ENCODE measurements around the gene PIK3AP1. TPM values are rescaled to one million over a fixed set of nuclear protein-coding genes. Genes with fewer than 3 reads are reported as not detected.

Gene PIK3AP1
- total and polyA plus RNA-seq, 4 donors, result 27.3 to 137 (median 50.9) TPM

DNA sequence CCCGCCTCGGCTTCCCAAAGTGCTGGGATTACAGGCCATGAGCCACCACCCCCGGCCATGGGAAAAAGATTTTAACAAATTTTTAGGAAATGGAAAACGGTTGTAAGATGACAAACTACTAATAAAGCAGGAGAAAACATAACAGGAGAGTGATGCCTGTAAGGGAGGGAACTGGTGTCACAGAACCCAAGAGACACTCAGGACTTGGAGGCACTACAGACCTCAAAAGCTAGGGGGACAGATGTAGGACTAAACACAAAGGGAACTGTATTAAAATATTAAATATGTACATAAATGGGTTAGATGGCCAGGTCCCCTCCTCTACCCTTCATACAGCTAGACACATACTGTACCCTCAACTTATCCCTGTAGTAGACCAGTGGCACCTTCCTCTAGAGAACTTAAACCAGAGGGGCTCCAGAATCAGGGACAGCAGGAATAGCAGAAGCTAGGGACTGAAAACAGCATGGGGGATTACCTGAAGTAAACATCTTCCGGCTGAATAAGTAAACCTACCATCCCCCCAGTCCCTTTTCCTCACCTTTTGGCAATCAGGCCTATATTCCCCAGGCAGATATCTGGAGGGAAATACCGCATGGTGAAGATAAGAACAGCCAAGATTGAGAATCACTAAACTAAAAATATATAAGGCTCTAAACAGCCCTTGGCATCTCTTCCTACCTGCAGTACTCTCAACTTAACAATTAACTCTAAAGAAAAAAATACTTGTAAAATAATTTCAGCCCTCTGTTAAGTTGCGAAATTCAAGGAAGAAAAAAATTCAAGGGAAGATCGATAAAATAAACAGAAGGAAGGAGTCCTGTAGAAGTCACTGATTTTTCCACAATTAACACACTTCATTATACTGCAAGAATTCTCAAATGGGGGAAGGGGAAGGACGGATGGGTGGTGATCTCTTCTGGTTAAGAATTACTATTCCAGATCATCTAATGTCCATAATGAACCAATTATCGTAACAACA is 149.0 kb downstream of the PIK3AP1 start:
- H3K27ac ChIP-seq (ENCODE audit: low read depth in 1 of 2, low read length in 2 of 2), result no peak overlapping the region
- H3K9ac ChIP-seq (ENCODE audit: low read depth in 1 of 2, low read length in 2 of 2), result no peak overlapping the region
- H3K4me1 ChIP-seq (ENCODE audit: control insufficient read depth in 4 of 4, insufficient read depth in 4 of 4, low read length in 3 of 4), result peaks cover 6 to 24% (median 14%) of the 10 kb centered on the region in 4 donors
- H3K27me3 ChIP-seq (ENCODE audit: control insufficient read depth in 4 of 4, insufficient read depth in 4 of 4, low read length in 3 of 4), result no peaks in the 10 kb centered on the region
- H3K9me3 ChIP-seq (ENCODE audit: control insufficient read depth in 4 of 4, low read length in 3 of 4), result no peaks in the 10 kb centered on the region
- peaks cover 0 to 5% (median 3%) of the 10 kb centered on the region in 4 donors for H3K36me3 ChIP-seq (ENCODE audit: control insufficient read depth in 4 of 4, insufficient read depth in 3 of 4, low read depth in 1 of 4, low read length in 3 of 4)
- WGBS, result 89% methylated on average over 10 of the region's 10 CpGs
- no peak overlapping the region for H3K4me3 ChIP-seq (ENCODE audit: low read depth in 1 of 3, low read length in 3 of 3)
- DNase-seq (ENCODE audit: low spot score), result no peak
- TF ChIP-seq RXRA (IDR thresholded peaks at IDR 0.05) (no peak), MAX (IDR thresholded peaks at IDR 0.05) (no peak), FOXA2 (IDR thresholded peaks at IDR 0.05) (no peak), FOXA1 (IDR thresholded peaks at IDR 0.05) (no peak), GABPA (IDR thresholded peaks at IDR 0.05 in 1 of 2, conservative IDR thresholded peaks at IDR 0.05 in 1 of 2) (no peak), RAD21 (IDR thresholded peaks at IDR 0.05) (no peak), JUND (IDR thresholded peaks at IDR 0.05) (no peak), ZBTB33 (IDR thresholded peaks at IDR 0.05) (no peak), SP1 (IDR thresholded peaks at IDR 0.05) (no peak), TAF1 (conservative IDR thresholded peaks at IDR 0.05) (no peak), EGR1 (IDR thresholded peaks at IDR 0.05; ENCODE audit: low read depth in 2 of 2) (no peak)
- TF ChIP-seq, protein P1, sequence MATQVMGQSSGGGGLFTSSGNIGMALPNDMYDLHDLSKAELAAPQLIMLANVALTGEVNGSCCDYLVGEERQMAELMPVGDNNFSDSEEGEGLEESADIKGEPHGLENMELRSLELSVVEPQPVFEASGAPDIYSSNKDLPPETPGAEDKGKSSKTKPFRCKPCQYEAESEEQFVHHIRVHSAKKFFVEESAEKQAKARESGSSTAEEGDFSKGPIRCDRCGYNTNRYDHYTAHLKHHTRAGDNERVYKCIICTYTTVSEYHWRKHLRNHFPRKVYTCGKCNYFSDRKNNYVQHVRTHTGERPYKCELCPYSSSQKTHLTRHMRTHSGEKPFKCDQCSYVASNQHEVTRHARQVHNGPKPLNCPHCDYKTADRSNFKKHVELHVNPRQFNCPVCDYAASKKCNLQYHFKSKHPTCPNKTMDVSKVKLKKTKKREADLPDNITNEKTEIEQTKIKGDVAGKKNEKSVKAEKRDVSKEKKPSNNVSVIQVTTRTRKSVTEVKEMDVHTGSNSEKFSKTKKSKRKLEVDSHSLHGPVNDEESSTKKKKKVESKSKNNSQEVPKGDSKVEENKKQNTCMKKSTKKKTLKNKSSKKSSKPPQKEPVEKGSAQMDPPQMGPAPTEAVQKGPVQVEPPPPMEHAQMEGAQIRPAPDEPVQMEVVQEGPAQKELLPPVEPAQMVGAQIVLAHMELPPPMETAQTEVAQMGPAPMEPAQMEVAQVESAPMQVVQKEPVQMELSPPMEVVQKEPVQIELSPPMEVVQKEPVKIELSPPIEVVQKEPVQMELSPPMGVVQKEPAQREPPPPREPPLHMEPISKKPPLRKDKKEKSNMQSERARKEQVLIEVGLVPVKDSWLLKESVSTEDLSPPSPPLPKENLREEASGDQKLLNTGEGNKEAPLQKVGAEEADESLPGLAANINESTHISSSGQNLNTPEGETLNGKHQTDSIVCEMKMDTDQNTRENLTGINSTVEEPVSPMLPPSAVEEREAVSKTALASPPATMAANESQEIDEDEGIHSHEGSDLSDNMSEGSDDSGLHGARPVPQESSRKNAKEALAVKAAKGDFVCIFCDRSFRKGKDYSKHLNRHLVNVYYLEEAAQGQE (IDR thresholded peaks at IDR 0.05), result no peak
- TF ChIP-seq, protein P2, sequence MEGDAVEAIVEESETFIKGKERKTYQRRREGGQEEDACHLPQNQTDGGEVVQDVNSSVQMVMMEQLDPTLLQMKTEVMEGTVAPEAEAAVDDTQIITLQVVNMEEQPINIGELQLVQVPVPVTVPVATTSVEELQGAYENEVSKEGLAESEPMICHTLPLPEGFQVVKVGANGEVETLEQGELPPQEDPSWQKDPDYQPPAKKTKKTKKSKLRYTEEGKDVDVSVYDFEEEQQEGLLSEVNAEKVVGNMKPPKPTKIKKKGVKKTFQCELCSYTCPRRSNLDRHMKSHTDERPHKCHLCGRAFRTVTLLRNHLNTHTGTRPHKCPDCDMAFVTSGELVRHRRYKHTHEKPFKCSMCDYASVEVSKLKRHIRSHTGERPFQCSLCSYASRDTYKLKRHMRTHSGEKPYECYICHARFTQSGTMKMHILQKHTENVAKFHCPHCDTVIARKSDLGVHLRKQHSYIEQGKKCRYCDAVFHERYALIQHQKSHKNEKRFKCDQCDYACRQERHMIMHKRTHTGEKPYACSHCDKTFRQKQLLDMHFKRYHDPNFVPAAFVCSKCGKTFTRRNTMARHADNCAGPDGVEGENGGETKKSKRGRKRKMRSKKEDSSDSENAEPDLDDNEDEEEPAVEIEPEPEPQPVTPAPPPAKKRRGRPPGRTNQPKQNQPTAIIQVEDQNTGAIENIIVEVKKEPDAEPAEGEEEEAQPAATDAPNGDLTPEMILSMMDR (IDR thresholded peaks at IDR 0.05; ENCODE audit: low read depth, low read length, missing input control), result no peak

DNA sequence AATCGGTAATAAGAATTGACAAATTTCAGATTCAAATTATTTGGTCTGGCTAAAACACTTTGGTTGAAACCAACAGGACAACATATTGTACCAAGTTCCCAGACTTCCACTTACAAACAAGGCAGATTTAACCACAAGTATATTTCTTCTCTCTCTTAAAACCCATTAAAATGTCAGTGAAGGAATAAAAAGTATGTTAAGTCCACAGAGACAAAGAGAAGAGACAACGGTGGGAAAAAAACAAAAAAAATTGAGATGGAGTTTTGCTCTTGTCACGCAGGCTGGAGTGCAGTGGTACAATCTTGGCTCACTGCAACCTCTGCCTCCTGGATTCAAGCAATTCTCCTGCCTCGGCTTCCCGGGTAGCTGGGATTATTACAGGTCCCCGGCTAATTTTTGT is 149.8 kb downstream of the PIK3AP1 start:
- TF ChIP-seq, protein P3, sequence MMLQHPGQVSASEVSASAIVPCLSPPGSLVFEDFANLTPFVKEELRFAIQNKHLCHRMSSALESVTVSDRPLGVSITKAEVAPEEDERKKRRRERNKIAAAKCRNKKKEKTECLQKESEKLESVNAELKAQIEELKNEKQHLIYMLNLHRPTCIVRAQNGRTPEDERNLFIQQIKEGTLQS (IDR thresholded peaks at IDR 0.05), result no peak
- TF ChIP-seq SP1 (IDR thresholded peaks at IDR 0.05) (no peak), HNF4G (IDR thresholded peaks at IDR 0.05) (no peak), FOXA2 (IDR thresholded peaks at IDR 0.05) (no peak)
- TF ChIP-seq, protein P2 (IDR thresholded peaks at IDR 0.05; ENCODE audit: low read depth, low read length, missing input control), result no peak
- no peak for DNase-seq (ENCODE audit: low spot score)
- Histone ChIP-seq H3K9ac (ENCODE audit: low read depth in 1 of 2, low read length in 2 of 2) (no peak overlapping the region), H3K36me3 (ENCODE audit: control insufficient read depth in 4 of 4, insufficient read depth in 3 of 4, low read depth in 1 of 4, low read length in 3 of 4) (peaks cover 0 to 4% (median 3%) of the 10 kb centered on the region in 4 donors), H3K27me3 (ENCODE audit: control insufficient read depth in 4 of 4, insufficient read depth in 4 of 4, low read length in 3 of 4) (no peaks in the 10 kb centered on the region), H3K4me1 (ENCODE audit: control insufficient read depth in 4 of 4, insufficient read depth in 4 of 4, low read length in 3 of 4) (peaks cover 6 to 24% (median 14%) of the 10 kb centered on the region in 4 donors), H3K9me3 (ENCODE audit: control insufficient read depth in 4 of 4, low read length in 3 of 4) (no peaks in the 10 kb centered on the region), H3K27ac (ENCODE audit: low read depth in 1 of 2, low read length in 2 of 2) (no peak overlapping the region), H3K4me3 (ENCODE audit: low read depth in 1 of 3, low read length in 3 of 3) (no peak overlapping the region)
- 94% methylated on average over 6 of the region's 6 CpGs for WGBS
